Measurements from ENCODE around the gene ARHGEF28. TPM values are rescaled to one million over a fixed set of nuclear protein-coding genes. Genes with fewer than 3 reads are reported as not detected.

The ARHGEF28 gene
- total and polyA plus RNA-seq, 2 experiments from 2014 or later = 3.5 to 11.2 TPM

GRCh38 chr5:73950912-73951430 lies 325.0 kb downstream of the ARHGEF28 start:
- no peaks in the 10 kb centered on the region for H3K9me2 ChIP-seq (replicated peaks; ENCODE audit: insufficient read depth)
- H3K36me3 ChIP-seq (replicated peaks; ENCODE audit: insufficient read depth, low read depth) = no peaks in the 10 kb centered on the region
- no peaks in the 10 kb centered on the region for H3K27me3 ChIP-seq
- no peaks in the 10 kb centered on the region for H3K9me3 ChIP-seq (ENCODE audit: low read depth)
- H2AFZ ChIP-seq = no peak overlapping the region
- H3K27ac ChIP-seq = no peak overlapping the region
- H3K79me2 ChIP-seq = no peaks in the 10 kb centered on the region
- no peak overlapping the region for H3K4me3 ChIP-seq
- 97% methylated on average over 3 of the region's 3 CpGs for WGBS (ENCODE audit: low lambda C conversion rate, missing lambda C conversion rate)
- no peak for DNase-seq (ENCODE audit: low spot score)
- no peaks in the 10 kb centered on the region for H3K4me1 ChIP-seq (ENCODE audit: insufficient read depth)
- no peak overlapping the region for H3K4me2 ChIP-seq
- TF ChIP-seq EZH2 (IDR thresholded peaks at IDR 0.05; ENCODE audit: borderline replicate concordance) (no peak), EZH2phosphoT487 (IDR thresholded peaks at IDR 0.05; ENCODE audit: low read depth, severe bottlenecking, unreplicated experiment) (no peak), CTCF (IDR thresholded peaks at IDR 0.05; ENCODE audit: poor library complexity) (no peak)
- no peaks in the 10 kb centered on the region for H4K20me1 ChIP-seq (ENCODE audit: insufficient read depth, poor library complexity, severe bottlenecking)

- no peak for DNase-seq (ENCODE audit: low spot score)
These were observed 326.9 kb downstream of the ARHGEF28 start for GRCh38 chr5:73952872-73953271.

GRCh38 chr5:73954381-73954780 lies 328.4 kb downstream of the ARHGEF28 start:
- H3K27ac ChIP-seq = no peak overlapping the region
- TF ChIP-seq CTCF (IDR thresholded peaks at IDR 0.05; ENCODE audit: poor library complexity) = no peak
- TF ChIP-seq EZH2phosphoT487 (IDR thresholded peaks at IDR 0.05; ENCODE audit: low read depth, severe bottlenecking, unreplicated experiment) = no peak
- TF ChIP-seq EZH2 (IDR thresholded peaks at IDR 0.05; ENCODE audit: borderline replicate concordance) = no peak
- no peaks in the 10 kb centered on the region for H4K20me1 ChIP-seq (ENCODE audit: insufficient read depth, poor library complexity, severe bottlenecking)
- no peaks in the 10 kb centered on the region for H3K4me1 ChIP-seq (ENCODE audit: insufficient read depth)
- no peak overlapping the region for H3K4me3 ChIP-seq
- WGBS (ENCODE audit: low lambda C conversion rate, missing lambda C conversion rate) = 91% methylated on average over 2 of the region's 2 CpGs
- no peaks in the 10 kb centered on the region for H3K9me3 ChIP-seq (ENCODE audit: low read depth)
- DNase-seq (ENCODE audit: low spot score) = no peak
- H2AFZ ChIP-seq = no peak overlapping the region
- no peaks in the 10 kb centered on the region for H3K9me2 ChIP-seq (replicated peaks; ENCODE audit: insufficient read depth)
- no peak overlapping the region for H3K4me2 ChIP-seq
- no peaks in the 10 kb centered on the region for H3K36me3 ChIP-seq (replicated peaks; ENCODE audit: insufficient read depth, low read depth)
- no peaks in the 10 kb centered on the region for H3K79me2 ChIP-seq
- H3K27me3 ChIP-seq = no peaks in the 10 kb centered on the region

More at GRCh38 chr5:73952872-73953271, 326.9 kb downstream of the ARHGEF28 start:
- no peaks in the 10 kb centered on the region for H3K79me2 ChIP-seq
- H2AFZ ChIP-seq = no peak overlapping the region
- H3K9me2 ChIP-seq (replicated peaks; ENCODE audit: insufficient read depth) = no peaks in the 10 kb centered on the region
- no peaks in the 10 kb centered on the region for H4K20me1 ChIP-seq (ENCODE audit: insufficient read depth, poor library complexity, severe bottlenecking)
- no peaks in the 10 kb centered on the region for H3K9me3 ChIP-seq (ENCODE audit: low read depth)
- H3K27me3 ChIP-seq = no peaks in the 10 kb centered on the region
- no peaks in the 10 kb centered on the region for H3K36me3 ChIP-seq (replicated peaks; ENCODE audit: insufficient read depth, low read depth)
- H3K4me2 ChIP-seq = no peak overlapping the region
- 69% methylated on average over 3 of the region's 3 CpGs for WGBS (ENCODE audit: low lambda C conversion rate, missing lambda C conversion rate)
- H3K27ac ChIP-seq = no peak overlapping the region
- no peak overlapping the region for H3K4me3 ChIP-seq
- H3K4me1 ChIP-seq (ENCODE audit: insufficient read depth) = no peaks in the 10 kb centered on the region
- TF ChIP-seq CTCF (IDR thresholded peaks at IDR 0.05; ENCODE audit: poor library complexity) (no peak), EZH2phosphoT487 (IDR thresholded peaks at IDR 0.05; ENCODE audit: low read depth, severe bottlenecking, unreplicated experiment) (no peak), EZH2 (IDR thresholded peaks at IDR 0.05; ENCODE audit: borderline replicate concordance) (no peak)
